SK-N-SH treated with all-trans-retinoic acid at 6 μM for 48 hours (cell line): ENCODE results near the gene SOWAHC.

Experiments used
- ATAC-seq: fragments of 200-7000 bp; cut with Tn5 transposase; 3 replicates; pipeline ENCODE4 v1.9.1; 2020; ENCODE audit warnings: mild to moderate bottlenecking, moderate library complexity
- ARNTL ChIP-seq: fragments of 450-650 bp; formaldehyde crosslinking; IDR thresholded peaks from 2 replicates; pipeline ENCODE4 v1.5.0; 2020; ENCODE audit warnings: low read depth, mild to moderate bottlenecking, moderate library complexity, borderline replicate concordance
- BACH2 ChIP-seq: fragments of 250-450 bp; sonication (Bioruptor Pico); IDR thresholded peaks from 2 replicates; pipeline ENCODE4 v1.9.0; 2021; ENCODE audit warnings: mild to moderate bottlenecking, borderline replicate concordance
- CSDC2 ChIP-seq: fragments of 250-450 bp; sonication (Bioruptor Pico); IDR thresholded peaks from 2 replicates; pipeline ENCODE4 v1.5.0; 2020; ENCODE audit warnings: mild to moderate bottlenecking, moderate library complexity
- GLIS3 ChIP-seq: fragments of 250-450 bp; sonication (Bioruptor Pico); IDR thresholded peaks from 2 replicates; pipeline ENCODE4 v1.5.0; 2020; ENCODE audit warnings: mild to moderate bottlenecking, moderate library complexity
- ISL1 ChIP-seq: fragments of 250-450 bp; sonication (Bioruptor Pico); IDR thresholded peaks from 2 replicates; pipeline ENCODE4 v2.1.2; 2022; ENCODE audit warnings: mild to moderate bottlenecking, moderate library complexity
- OSR1 ChIP-seq: fragments of 250-450 bp; sonication (Bioruptor Pico); IDR thresholded peaks from 2 replicates; pipeline ENCODE4 v1.8.0; 2022; ENCODE audit warnings: moderate library complexity, mild to moderate bottlenecking, inconsistent platforms
- PPARA ChIP-seq: fragments of 250-450 bp; sonication (Bioruptor Pico); IDR thresholded peaks from 2 replicates; pipeline ENCODE4 v1.5.0; 2020; ENCODE audit warnings: mild to moderate bottlenecking, borderline replicate concordance
- RARB ChIP-seq: fragments of 250-450 bp; sonication (Bioruptor Pico); IDR thresholded peaks from 2 replicates; pipeline ENCODE4 v1.8.0; 2021; ENCODE audit warnings: mild to moderate bottlenecking, moderate library complexity
- SNAI2 ChIP-seq: fragments of 250-450 bp; sonication (Bioruptor Pico); IDR thresholded peaks from 2 replicates; pipeline ENCODE4 v1.5.0; 2020; ENCODE audit warnings: mild to moderate bottlenecking, moderate library complexity
- TCF4 ChIP-seq: fragments of 250-450 bp; sonication (Bioruptor Pico); IDR thresholded peaks from 2 replicates; pipeline ENCODE4 v1.8.0; 2021; ENCODE audit warnings: mild to moderate bottlenecking, moderate library complexity, borderline replicate concordance
- TOX ChIP-seq: fragments of 250-450 bp; sonication (Bioruptor Pico); IDR thresholded peaks from 2 replicates; pipeline ENCODE4 v1.8.0; 2021; ENCODE audit warnings: mild to moderate bottlenecking, moderate library complexity, borderline replicate concordance
- ZC3H10 ChIP-seq: fragments of 250-450 bp; sonication (Bioruptor Pico); IDR thresholded peaks from 2 replicates; pipeline ENCODE4 v1.5.1; 2021; ENCODE audit warnings: mild to moderate bottlenecking, moderate library complexity
- ZFP3 ChIP-seq: fragments of 250-450 bp; sonication (Bioruptor Pico); IDR thresholded peaks from 2 replicates; pipeline ENCODE4 v1.5.0; 2020; ENCODE audit warnings: mild to moderate bottlenecking, moderate library complexity
- ZFP30 ChIP-seq: fragments of 450-650 bp; formaldehyde crosslinking; IDR thresholded peaks from 2 replicates; pipeline ENCODE4 v1.5.0; 2022; ENCODE audit warnings: mild to moderate bottlenecking, moderate library complexity
- ZNF70 ChIP-seq: fragments of 450-650 bp; formaldehyde crosslinking; IDR thresholded peaks from 2 replicates; pipeline ENCODE4 v1.5.0; 2020; ENCODE audit warnings: mild to moderate bottlenecking, moderate library complexity
- ZNF8 ChIP-seq: fragments of 450-650 bp; formaldehyde crosslinking; IDR thresholded peaks from 2 replicates; pipeline ENCODE4 v1.5.0; 2020; ENCODE audit warnings: mild to moderate bottlenecking, moderate library complexity
- TF ChIP-seq, protein P1 (sequence below): fragments of 250-450 bp; sonication (Bioruptor Pico); IDR thresholded peaks from 2 replicates; pipeline ENCODE4 v1.5.0; 2020; ENCODE audit warnings: mild to moderate bottlenecking, moderate library complexity
- TF ChIP-seq, protein P2 (sequence below): fragments of 250-450 bp; sonication (Bioruptor Pico); IDR thresholded peaks from 2 replicates; pipeline ENCODE4 v1.8.0; 2020; ENCODE audit warnings: mild to moderate bottlenecking, moderate library complexity, borderline replicate concordance
- TF ChIP-seq, protein P3 (sequence below): fragments of 250-450 bp; sonication (Bioruptor Pico); IDR thresholded peaks from 2 replicates; pipeline ENCODE4 v1.5.1; 2020; ENCODE audit warnings: low read depth, mild to moderate bottlenecking, moderate library complexity
- TF ChIP-seq, protein P4 (sequence below): fragments of 250-450 bp; sonication (Bioruptor Pico); IDR thresholded peaks from 2 replicates; pipeline ENCODE4 v1.8.0; 2021; ENCODE audit warnings: low read depth, mild to moderate bottlenecking, moderate library complexity, borderline replicate concordance

The SOWAHC gene

DNA sequence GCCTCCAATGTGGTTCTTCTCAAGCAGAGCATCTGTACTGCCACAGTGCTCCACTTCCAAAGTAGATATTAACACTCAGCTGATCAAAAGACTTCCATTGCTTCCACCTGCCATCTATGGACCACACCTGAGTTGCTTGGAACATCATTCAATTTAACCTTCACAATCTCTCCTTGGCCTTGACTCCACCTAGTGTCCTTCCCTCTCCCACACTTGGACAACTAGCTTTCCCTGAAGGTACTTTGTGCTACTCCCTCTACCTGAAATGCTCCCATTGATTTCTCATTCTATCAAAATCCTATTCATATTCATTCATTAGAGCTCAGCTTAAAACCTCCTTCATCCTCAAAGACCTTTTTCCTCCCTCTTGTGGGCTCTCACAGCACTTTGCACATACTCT, 48.7 kb downstream of the SOWAHC start:
- ATAC-seq: no peak
- TF ChIP-seq, protein P1, sequence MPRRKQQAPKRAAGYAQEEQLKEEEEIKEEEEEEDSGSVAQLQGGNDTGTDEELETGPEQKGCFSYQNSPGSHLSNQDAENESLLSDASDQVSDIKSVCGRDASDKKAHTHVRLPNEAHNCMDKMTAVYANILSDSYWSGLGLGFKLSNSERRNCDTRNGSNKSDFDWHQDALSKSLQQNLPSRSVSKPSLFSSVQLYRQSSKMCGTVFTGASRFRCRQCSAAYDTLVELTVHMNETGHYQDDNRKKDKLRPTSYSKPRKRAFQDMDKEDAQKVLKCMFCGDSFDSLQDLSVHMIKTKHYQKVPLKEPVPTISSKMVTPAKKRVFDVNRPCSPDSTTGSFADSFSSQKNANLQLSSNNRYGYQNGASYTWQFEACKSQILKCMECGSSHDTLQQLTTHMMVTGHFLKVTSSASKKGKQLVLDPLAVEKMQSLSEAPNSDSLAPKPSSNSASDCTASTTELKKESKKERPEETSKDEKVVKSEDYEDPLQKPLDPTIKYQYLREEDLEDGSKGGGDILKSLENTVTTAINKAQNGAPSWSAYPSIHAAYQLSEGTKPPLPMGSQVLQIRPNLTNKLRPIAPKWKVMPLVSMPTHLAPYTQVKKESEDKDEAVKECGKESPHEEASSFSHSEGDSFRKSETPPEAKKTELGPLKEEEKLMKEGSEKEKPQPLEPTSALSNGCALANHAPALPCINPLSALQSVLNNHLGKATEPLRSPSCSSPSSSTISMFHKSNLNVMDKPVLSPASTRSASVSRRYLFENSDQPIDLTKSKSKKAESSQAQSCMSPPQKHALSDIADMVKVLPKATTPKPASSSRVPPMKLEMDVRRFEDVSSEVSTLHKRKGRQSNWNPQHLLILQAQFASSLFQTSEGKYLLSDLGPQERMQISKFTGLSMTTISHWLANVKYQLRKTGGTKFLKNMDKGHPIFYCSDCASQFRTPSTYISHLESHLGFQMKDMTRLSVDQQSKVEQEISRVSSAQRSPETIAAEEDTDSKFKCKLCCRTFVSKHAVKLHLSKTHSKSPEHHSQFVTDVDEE (CRISPR knock-in tag): no peak
- no peak for TF ChIP-seq CSDC2
- no peak for TF ChIP-seq ZFP3 (CRISPR knock-in tag)
- TF ChIP-seq GLIS3 (CRISPR knock-in tag): no peak
- TF ChIP-seq ISL1 (CRISPR knock-in tag): no peak
- no peak for TF ChIP-seq PPARA
- TF ChIP-seq, protein P2, sequence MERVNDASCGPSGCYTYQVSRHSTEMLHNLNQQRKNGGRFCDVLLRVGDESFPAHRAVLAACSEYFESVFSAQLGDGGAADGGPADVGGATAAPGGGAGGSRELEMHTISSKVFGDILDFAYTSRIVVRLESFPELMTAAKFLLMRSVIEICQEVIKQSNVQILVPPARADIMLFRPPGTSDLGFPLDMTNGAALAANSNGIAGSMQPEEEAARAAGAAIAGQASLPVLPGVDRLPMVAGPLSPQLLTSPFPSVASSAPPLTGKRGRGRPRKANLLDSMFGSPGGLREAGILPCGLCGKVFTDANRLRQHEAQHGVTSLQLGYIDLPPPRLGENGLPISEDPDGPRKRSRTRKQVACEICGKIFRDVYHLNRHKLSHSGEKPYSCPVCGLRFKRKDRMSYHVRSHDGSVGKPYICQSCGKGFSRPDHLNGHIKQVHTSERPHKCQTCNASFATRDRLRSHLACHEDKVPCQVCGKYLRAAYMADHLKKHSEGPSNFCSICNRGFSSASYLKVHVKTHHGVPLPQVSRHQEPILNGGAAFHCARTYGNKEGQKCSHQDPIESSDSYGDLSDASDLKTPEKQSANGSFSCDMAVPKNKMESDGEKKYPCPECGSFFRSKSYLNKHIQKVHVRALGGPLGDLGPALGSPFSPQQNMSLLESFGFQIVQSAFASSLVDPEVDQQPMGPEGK (CRISPR knock-in tag): no peak
- TF ChIP-seq ZNF8 (CRISPR knock-in tag): no peak
- no peak for TF ChIP-seq TOX (CRISPR knock-in tag)
- no peak for TF ChIP-seq BACH2
- TF ChIP-seq OSR1 (CRISPR knock-in tag): no peak
- no peak for TF ChIP-seq RARB (CRISPR knock-in tag)
- no peak for TF ChIP-seq ZC3H10 (CRISPR knock-in tag)

DNA sequence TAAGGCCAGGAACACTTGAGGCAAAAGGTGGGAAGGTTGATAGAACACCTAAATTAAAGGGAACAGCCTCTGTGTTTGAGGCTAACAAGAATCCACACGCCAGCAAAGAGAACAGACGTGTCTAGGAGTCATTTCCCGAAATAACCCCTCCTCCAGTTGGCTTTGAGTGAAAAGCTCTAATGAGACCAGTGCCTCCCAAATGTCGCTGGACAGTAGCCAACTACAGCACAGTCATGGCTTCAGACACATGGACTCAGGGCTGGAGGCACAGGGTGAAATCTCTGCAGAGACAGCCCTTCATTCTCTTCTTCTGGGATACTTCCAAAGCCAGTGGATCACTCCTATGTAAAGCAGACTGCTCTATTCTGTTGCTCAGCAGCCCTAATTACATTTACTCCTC, 49.6 kb downstream of the SOWAHC start:
- ATAC-seq: peak; percentile 70
- TF ChIP-seq, protein P3, sequence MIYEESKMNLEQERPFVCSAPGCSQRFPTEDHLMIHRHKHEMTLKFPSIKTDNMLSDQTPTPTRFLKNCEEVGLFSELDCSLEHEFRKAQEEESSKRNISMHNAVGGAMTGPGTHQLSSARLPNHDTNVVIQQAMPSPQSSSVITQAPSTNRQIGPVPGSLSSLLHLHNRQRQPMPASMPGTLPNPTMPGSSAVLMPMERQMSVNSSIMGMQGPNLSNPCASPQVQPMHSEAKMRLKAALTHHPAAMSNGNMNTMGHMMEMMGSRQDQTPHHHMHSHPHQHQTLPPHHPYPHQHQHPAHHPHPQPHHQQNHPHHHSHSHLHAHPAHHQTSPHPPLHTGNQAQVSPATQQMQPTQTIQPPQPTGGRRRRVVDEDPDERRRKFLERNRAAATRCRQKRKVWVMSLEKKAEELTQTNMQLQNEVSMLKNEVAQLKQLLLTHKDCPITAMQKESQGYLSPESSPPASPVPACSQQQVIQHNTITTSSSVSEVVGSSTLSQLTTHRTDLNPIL: no peak
- TF ChIP-seq ISL1 (CRISPR knock-in tag) (no peak), ARNTL (no peak), BACH2 (no peak), SNAI2 (CRISPR knock-in tag) (no peak), GLIS3 (CRISPR knock-in tag) (no peak), ZFP30 (CRISPR knock-in tag) (no peak), RARB (CRISPR knock-in tag) (no peak), ZNF70 (CRISPR knock-in tag) (no peak)
- TF ChIP-seq, protein P4, sequence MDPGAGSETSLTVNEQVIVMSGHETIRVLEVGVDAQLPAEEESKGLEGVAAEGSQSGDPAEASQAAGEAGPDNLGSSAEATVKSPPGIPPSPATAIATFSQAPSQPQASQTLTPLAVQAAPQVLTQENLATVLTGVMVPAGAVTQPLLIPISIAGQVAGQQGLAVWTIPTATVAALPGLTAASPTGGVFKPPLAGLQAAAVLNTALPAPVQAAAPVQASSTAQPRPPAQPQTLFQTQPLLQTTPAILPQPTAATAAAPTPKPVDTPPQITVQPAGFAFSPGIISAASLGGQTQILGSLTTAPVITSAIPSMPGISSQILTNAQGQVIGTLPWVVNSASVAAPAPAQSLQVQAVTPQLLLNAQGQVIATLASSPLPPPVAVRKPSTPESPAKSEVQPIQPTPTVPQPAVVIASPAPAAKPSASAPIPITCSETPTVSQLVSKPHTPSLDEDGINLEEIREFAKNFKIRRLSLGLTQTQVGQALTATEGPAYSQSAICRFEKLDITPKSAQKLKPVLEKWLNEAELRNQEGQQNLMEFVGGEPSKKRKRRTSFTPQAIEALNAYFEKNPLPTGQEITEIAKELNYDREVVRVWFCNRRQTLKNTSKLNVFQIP (CRISPR knock-in tag): no peak

DNA sequence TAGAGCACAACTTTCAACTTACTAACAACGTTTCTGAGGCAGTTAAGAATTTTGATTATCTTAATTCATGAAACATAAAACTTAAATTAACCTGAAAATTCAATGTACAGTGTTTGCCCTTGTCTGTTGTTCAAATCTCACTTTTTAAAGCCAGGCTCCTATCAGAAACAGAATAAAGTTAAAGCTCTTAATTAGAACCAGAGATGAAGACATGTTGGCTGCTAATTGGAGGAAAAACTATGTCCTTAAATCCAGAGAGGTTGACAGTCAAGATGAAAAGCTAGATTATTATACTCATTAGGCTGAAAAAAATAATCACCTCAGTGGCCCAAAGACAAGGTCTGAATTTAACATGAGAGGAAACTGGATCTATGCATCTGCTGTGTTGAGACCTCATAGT, 52.3 kb downstream of the SOWAHC start:
- ATAC-seq: no peak
- TF ChIP-seq ISL1 (CRISPR knock-in tag) (no peak), TCF4 (CRISPR knock-in tag) (peak; percentile 66), CSDC2 (no peak), ZNF70 (CRISPR knock-in tag) (no peak)
- TF ChIP-seq, protein P2 (CRISPR knock-in tag): no peak
